Activated CD4-positive, alpha-beta T cell treated with anti-CD3 and anti-CD28 coated beads, Interleukin-2, amount 50 U/mL, for 48 hours (primary cell): ENCODE data around the gene TTC7B.
A peak's percentile ranks its signal among the peaks of the same experiment; 100 is the strongest.

Experiments
- DNase-seq, 2 experiments: peaks; one replicate each; pipeline ENCODE4 v3.0.0-alpha.2; 2020

TTC7B gene

DNA sequence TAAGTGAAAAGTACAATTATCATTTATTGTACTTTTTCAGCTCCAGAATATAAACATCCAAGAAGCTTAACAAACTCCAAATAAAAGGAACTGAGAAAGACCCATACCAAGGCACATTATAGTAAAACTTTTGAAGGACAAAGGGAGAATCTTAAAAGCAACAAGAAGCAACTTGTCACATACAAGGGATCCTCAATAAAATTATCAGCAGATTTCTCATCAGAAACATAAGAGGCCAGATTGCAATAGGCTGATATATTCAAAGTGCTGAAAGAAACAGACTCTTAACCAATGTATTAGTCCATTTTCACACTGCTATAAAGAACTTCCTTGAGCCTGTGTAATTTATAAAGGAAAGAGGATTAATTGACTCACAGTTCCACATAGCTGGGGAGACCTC is 48.3 kb downstream of the TTC7B start:
- no peak for DNase-seq

DNA sequence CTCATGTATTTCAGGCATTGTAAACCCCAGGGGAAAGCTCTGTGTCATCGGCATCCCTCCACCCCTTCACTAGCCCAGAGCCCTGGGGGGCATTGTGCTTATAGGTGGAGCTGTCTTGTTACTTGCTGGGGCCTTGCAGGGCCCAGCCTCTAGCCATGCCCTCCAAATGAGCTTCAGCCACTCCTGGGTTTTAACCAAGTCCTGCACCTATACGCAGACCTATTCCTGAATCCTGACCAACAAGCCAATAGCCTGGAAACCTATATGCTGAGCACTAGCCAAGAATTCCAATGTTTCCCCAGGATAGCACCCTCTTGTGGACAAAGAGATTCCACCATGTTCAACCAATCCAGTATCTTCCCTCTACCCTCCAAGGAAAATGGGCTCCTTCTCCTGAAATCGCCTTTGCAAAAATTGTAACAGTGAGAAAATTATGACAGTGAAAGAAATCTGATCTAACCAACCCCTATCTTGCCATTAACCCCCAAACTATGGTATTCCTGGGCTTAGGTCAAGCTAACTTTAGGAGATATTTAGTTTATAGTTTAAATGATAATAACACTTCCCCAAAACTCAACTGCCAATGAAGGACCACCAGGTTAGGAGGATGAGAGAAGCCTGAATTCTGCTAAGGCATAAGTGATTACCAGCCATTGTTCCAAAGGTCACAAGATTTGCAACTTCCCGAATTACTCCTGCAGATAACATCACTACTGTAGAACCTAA is 55.5 kb downstream of the TTC7B start:
- DNase-seq, result no peak

DNA sequence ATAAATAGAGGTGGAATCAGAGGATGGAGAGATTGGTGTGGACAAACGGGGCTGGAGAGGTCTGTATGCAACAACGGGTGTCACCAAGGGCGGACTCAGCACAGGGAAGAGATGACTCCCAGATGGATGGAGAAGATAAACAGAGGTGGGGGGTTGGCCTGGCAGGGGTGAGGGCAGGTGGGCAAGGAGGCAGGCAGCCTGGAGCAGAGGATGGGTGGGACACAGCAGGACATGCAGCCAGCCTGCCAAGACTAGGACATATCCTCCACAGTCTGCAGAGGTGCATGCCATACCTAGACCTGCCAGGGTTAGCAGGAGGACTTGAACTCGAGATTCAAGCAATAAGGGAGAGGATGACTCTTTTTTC is 56.2 kb downstream of the TTC7B start:
- no peak for DNase-seq

DNA sequence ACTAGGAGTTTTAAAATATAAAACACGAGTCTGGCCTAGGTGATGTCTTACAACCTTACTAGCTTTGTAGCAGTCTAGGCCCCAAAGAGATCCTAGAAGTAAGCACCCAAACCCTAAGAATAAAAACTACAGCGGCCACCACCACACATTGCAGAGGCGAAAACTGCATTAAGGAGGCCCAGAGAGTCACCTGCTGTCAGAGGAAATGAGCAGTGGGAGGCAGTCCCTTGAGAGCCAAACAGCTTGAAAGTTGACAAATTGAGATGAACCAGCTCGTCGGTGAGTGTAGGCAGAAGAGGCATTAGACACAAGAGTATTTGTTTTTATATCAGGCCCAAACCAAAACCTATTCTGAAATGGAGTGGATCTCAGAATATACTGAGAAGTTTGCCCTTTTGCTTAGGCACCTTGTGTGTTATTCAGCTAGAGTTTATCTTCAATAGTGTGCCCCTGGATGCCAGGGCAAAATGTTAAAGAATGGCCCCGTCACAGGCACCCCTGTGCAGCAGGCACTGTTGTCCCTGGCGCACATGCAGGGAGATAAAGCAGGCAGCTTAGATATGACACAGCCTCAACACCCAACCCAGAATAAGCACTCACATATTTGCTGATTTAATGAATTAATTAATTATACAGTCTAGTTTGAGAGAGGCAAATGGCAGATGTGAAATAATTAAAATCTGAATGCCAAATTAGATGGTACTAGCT is 56.7 kb downstream of the TTC7B start:
- peak in 1 of 2 experiments; percentile 8 for DNase-seq

DNA sequence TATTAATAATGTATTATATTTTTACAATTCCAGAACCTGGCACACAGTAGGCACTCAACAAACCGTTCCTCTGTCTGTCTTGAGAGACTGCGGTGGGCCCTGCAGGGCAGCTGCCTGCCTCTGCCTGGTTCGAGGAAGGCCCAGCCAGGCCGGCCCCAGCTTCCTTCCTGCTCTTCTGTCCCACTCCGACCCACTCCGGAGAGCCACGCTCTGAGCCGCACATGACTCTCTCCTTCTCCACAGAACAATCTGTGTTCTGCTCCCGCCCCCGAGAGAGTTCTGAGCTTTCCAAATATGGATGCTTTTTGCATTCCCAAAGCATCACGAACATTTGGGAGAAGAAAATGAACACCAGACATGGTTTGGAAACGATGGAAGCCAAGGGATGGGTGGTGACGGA is 57.3 kb downstream of the TTC7B start:
- DNase-seq, result peak; percentile 11 to 23

DNA sequence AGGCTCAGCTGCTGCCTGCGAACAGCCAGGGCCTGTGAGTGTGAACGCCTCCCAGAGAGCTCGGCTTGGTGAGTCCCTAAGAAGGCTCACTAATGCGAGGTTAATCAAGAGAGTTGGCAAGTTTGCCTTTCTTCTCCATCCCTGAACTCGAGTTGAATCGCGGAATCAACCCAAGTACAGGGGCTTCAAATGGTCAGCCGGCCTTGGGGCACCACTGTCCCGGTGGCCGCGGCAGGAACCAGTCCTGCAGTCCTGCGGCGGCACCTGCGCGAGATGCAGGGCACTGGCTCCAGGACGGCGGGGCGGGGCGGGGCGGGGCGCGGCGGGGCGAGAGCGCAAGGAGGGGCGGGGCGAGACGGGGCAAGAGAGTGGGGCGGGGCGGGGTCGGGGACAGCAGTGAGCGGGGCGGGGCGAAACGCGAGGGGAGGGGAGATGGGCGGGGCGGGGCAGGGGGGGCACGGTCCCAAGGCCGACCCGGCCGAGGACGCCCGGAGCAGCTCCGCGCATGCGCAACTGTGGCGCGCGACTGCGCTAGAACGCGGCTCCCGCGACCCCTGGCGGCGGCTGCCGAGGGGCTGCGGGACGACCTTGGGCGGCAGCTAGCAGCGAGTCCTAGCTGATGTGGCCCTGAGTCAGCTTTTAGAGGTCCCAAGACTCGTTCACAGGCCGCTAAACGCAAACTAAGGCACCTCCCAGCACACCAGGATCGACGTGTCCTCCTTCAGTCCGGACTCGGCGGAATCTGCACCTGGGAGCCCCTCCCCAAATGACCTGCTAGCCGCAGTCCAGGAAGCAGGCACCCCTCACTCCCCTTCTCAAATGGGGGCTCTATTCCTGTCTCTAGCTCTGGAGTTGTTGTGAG is 58.0 kb downstream of the TTC7B start:
- peak; percentile 92 to 93 for DNase-seq

DNA sequence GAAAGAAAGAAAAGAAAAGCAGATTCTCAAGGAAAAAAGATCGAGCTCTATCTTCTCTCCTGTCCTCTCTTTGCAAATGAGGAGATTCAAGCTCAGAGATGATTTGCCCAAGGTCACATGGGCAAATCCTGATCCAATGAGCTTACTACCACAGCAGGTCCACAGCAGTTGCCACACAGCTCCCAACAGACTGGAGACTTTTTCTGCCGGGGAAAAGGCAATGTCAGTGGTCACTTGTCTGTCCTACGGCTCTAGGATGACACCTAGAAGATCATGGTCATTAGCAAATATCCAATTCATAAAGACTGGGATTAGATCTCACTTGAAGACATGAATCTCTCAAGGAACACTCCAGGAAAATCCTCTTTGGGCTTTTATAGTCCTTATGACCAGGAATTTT is 58.8 kb downstream of the TTC7B start:
- no peak for DNase-seq

DNA sequence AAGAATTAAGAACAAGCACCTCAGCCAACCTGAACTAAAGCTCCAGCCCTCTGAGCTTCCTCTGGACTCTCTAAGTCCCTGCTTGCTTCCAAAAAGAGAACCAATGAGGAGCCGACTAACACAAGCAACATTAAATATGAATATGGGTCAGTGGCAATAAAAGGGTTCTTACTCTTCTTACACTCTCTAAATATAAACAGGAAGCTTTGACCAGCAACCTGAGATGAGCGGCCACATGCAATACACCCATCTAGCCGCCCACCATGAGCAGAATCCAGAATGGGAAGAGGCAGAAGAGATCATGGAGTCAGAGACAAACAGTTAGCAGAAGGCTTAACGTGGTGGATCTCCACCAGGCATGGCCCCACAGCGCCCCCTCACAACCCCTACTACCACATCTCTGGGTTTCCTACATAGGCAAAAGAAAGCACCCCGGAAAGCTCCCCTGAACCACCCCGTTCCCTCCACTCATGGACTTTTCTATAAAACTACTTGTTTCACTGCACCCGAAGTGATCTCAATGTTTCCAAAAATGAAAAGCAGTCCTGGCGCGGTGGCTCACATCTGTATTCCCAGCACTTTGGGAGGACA is 59.4 kb downstream of the TTC7B start:
- peak in 1 of 2 experiments; percentile 9 for DNase-seq

DNA sequence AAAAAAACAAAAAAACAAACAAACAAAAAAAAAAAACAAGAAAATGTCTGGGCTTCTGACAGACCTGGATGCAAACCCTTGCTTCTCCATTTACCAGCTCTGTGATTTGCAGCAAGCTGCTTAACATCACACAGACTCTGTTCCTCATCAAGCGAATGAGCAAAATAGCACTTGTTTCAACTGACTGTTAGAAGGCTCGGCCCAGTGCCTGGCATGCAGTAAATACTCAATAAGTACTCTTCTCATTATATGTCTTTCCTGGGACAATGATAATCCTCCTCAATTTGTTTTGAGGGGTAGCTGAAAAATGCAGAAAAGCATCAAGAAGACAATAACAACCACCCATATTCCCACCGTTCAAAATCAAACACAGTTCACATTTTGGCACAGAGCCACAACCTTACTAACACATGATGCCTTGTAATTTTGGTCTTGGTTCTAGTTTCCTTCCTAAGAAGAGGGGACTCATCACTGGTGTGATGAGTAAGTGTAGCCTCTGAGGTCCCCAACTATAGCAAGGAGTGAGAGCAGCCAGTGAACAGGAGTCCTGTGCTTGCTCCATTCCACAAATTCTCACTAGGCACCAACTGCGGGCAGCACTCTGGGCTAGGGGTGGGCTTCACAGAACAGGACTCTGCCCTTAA is 60.4 kb downstream of the TTC7B start:
- DNase-seq, result peak in 1 of 2 experiments; percentile 10

DNA sequence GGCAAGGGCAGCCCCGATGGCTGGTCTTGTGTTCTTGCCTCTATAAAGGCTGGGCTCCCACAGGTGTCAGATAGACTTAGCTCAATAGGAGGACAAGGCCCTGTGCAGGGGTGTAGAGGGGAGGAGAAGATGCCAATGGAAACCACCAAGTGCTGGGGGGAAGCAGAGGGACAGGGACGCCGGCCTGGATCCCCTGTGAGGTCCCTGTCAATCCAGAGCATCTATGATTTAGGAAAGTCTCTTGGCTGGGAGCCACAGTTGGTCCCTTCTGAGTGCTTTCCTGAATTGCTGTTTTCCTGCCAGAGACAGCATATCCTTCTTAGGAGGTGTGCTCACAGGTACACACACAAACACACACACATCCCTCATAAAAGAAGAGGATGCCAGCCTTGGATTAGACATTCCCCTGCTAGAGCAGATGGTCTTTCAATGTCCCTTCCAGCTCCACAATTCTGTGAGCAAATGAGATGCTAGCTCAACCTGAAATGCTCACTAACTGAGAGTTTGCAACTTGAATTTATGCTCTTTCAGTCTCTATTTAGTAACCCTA is 62.7 kb downstream of the TTC7B start:
- no peak for DNase-seq

DNA sequence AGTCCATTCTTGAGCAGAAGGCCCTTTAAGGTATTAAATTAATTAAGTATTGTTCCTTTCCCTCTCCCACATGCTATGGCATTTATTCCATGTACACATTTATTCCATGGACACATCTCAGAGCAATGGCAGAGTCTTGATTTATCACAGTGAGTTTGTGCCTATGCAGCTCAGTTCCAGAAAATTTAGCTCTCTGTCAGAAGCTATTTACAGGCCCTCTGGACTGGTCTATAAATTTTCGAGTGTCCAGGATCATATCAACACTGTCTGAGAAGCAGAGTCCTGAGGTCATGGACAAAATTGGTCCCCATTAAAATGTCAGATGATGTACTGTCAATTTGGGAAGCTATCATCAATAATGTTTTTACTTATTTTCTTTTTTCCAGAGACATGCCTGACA is 65.5 kb downstream of the TTC7B start:
- DNase-seq, result no peak

DNA sequence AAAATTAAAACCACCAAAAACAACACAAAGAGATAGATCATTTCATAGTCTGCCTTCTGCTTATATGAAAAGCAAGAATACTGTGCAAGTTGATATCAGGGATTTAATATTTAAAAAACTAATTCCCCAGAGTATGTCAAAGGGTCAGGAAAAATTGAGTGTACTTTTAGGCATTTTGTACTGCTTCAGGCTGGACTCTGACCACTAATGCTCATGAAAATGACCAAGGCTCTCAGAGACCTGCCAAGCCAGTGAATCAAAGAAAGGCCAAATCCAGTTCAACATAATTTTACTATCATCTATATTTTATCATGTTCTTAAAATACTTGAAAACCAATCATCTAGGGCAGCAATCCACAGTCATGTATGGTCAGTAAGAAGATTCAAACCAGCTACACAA is 66.0 kb downstream of the TTC7B start:
- DNase-seq, result no peak

DNA sequence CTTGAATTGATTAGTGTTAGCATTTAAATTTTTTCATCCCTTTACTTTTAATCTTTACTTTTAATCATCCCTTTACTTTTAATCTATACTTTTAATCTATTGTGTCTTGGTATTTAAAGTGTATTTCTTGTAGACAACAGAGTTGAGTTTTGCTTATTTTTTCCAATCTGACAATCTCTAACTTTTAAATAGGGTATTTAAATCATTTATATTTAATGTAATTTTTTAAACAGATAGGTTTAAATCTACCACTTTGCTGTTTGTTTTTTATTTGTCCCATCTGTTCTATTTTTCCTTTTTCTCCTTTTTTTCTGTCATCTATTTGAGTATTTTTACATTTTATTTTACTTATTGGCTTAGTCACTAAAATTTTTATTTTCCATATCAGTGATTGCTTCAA is 68.3 kb downstream of the TTC7B start:
- no peak for DNase-seq

DNA sequence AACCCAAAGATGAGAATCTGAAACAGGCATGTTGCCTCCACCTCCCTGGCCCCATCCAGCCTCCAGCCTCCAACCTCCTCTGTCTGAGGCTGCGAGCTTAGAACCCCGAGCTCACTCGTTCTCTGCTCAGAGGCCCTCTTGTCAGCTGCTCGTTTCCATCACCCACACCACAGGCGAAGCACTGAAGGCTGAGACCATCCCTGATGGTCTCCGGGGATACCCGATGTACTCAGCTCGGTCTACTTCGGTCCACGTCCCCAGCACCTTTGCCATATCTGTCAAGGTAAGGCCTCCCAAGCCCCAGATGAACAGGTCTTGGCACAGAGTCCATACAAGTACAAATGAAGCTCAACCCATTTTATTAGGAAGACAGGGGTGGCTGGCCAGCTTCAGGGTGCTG is 72.4 kb downstream of the TTC7B start:
- DNase-seq, result no peak

DNA sequence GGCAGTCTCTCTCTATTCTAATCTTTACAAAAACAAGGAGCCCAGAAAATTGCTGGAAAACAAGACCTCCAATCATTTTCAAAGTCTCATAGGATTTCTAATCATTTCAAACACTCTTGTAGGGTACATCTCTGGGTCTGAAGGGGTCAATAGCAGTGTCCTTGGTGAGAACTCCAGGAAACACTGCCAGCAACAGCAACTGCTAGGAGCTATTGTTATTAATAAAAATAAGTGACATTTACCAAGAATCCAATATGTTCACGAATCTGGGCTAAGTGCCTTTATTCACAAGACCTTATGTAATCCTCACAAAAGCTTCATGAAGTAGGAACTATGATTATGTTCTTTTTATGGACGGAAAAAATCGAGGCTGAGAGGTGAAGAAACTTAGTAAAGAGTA is 72.8 kb downstream of the TTC7B start:
- DNase-seq, result no peak

DNA sequence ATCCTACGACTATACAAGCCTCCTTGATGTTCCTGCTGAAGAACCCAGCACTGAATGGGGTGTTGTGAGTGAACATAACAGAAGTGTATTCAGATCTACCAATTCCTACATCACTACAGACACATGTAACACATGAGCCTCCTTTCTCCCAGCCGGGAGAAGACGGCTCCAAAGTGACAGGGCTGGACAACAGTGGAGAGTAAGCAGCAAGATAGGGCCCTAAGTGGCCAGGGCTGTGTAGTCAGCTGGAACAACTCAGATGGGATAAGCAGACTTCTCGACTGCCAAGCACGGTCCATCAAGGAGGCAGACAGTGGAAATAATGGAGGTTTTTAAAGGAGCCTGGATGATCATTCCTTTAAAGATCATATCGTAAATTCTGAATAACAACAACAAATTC is 73.5 kb downstream of the TTC7B start:
- DNase-seq, result no peak

DNA sequence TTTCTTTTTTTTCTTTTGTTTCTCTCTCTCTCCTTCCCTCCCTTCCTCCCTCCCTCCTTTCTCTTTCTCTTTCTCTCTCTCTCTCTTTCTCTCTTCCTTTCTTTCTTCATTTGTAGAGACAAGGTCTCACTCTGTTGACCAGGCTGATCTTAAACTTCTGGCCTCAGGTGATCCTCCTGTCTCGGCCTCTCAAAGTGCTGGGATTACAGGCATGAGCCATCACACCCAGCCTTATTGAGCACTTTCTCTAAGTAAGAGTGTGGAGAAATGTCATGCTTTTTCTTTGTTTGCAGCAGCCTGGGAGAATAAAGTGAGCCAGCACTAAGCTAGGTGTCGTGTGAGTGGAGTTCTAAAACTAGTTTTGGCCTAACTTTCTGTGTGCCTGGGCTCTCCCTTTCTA is 74.0 kb downstream of the TTC7B start:
- DNase-seq, result no peak

DNA sequence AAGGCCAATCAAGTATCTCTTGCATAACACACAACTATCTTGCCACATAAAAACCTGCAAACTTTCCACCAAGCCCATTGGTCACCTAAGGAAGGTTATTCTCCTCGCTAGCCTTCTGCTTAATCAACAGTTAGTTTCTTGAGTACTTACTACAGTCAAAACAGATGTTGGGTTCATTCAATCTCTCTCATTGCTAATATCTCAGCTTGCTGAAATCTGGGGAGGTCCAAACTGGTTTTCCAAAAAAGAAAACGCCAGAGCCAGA is 74.6 kb downstream of the TTC7B start:
- no peak for DNase-seq

DNA sequence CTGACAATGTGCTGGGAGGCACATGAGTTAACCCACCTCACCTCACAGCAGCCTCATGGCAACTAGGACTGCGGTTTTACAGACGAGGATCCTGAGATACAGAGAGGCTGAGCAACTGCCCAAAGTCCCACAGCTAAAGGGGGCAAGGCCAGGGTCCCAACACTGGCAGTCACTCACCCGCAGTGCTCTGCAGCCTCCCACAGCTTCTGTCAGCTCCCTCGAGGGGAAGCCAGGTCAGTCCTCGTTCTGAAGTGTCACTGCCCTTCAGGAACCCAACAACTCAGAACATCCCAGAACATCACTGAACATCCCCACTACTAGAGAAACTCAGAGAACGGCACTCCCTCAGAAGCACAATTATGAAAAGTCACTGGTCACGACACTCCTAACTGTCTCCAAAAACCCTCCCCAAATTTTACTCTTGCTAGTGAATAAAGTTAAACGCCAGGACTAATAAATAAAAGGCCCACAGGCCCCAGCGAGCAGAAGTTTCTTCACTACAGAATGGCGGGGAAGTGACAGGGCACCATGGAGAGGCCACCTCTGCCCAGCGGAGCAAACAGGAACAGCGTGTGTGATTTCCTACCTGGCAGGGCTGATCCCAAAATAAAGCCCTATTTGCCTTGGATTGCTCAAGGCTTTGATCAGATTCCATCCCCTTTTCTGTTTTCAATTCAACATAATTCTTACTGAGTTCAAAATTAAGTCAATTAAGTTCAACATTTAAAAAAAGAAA is 75.1 kb downstream of the TTC7B start:
- DNase-seq, result no peak

DNA sequence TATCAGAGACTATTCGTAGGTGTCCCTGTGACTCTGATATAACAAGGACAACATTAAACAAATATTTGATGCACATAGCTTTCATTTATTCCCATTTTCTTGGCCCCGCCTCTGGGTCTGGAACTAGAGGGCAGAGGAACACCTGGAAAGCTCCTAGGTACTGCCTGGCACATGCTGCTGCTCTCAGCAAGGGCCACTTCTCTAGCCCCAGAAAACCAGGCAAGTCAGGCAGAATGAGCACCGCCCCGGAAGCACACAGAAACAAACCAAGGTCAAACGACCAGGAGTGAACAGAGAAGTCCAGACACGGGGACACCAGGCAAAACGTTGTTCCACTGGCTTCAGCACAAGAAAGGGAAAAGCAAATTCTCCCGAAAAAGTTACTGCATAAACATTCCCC is 76.1 kb downstream of the TTC7B start:
- DNase-seq, result no peak

DNA sequence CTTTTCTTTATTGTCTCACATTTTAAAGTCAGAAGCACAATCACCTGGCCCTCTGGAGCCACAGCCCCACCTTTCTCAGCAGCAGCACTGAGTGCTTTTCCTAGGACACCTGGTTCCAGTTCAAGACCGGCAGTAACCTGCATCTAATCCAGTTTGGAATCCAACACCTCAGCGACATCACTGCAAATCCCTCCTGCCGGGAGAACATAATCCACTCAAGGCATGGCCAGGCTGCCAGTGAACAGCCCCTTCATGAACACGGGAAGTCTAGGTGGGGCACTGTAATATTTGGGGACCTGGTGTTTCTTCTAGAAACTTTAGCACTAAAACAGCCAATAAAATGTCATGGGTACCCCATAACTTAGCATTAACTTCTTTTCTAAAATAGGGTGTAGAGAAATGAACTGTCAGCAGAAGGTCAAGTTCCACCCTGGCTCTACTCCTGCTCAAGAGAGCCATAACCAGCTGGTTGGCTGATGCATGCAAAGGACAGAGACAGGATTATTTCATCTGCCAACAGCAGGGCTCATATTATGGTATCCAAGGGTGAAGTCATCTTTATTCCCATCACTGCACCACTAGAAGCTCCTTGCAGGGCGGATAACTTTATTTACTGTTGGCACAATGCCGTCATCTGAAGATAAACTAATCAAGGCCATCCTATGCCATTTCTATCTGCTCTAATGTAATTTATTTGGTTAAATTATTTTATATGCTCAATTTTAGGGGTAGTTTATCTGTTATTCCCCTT is 76.7 kb downstream of the TTC7B start:
- DNase-seq, result no peak
